Lower leg skin (tissue), 3 donors: ENCODE measurements around the gene GMCL1.

ENCODE experiments used
- CTCF ChIP-seq, 3 donors: fragments of 450-650 bp; IDR thresholded peaks; one replicate each; pipeline ENCODE4 v1.5.1; 2016; ENCODE audit warnings: antibody characterized with exemption in 3 of 3, mild to moderate bottlenecking in 3 of 3, moderate library complexity in 2 of 3
- POLR2A ChIP-seq, 2 donors: fragments of 450-650 bp; IDR thresholded peaks; one replicate each; pipeline ENCODE4 v1.6.1; 2016 to 2017; ENCODE audit warnings: antibody characterized with exemption in 2 of 2, mild to moderate bottlenecking in 1 of 2, moderate library complexity in 1 of 2

GRCh38 chr2:69889302-69889701, 59.8 kb downstream of the GMCL1 start:
- no peak for TF ChIP-seq CTCF (IDR thresholded peaks at IDR 0.05)
- no peak for TF ChIP-seq POLR2A (IDR thresholded peaks at IDR 0.05)
